HG02678 (cell line): ENCODE data around the gene KCNQ1.

Experiments used
- ATAC-seq: cut with Tn5 transposase; IDR thresholded peaks from one replicate; pipeline ENCODE4 v1.9.1; 2021; ENCODE audit warnings: mild to moderate bottlenecking, moderate library complexity; ENCODE audit not compliant: unreplicated experiment

Gene KCNQ1

GRCh38 chr11:2724653-2725367 is 280.0 kb downstream of the KCNQ1 start:
- ATAC-seq = no peak

GRCh38 chr11:2725368-2726300 is 280.8 kb downstream of the KCNQ1 start:
- ATAC-seq = no peak

GRCh38 chr11:2726964-2727363 is 282.2 kb downstream of the KCNQ1 start:
- ATAC-seq = no peak

- ATAC-seq = no peak
Measured at GRCh38 chr11:2728128-2728662, 283.4 kb downstream of the KCNQ1 start.

- ATAC-seq = no peak
Measured at GRCh38 chr11:2728663-2729332, 284.0 kb downstream of the KCNQ1 start.

GRCh38 chr11:2729841-2730240 is 285.0 kb downstream of the KCNQ1 start:
- ATAC-seq = no peak

GRCh38 chr11:2730272-2731129 is 285.7 kb downstream of the KCNQ1 start:
- no peak for ATAC-seq

GRCh38 chr11:2731130-2732125 is 286.6 kb downstream of the KCNQ1 start:
- no peak for ATAC-seq

GRCh38 chr11:2732261-2732939 is 287.6 kb downstream of the KCNQ1 start:
- no peak for ATAC-seq

GRCh38 chr11:2732940-2733628 is 288.3 kb downstream of the KCNQ1 start:
- ATAC-seq = no peak

- no peak for ATAC-seq
Measured at GRCh38 chr11:2734181-2735052, 289.6 kb downstream of the KCNQ1 start.

GRCh38 chr11:2735053-2735589 is 290.3 kb downstream of the KCNQ1 start:
- no peak for ATAC-seq

- no peak for ATAC-seq
Measured at GRCh38 chr11:2736577-2737225, 291.9 kb downstream of the KCNQ1 start.

- ATAC-seq = no peak
Measured at GRCh38 chr11:2737226-2737590, 292.4 kb downstream of the KCNQ1 start.

GRCh38 chr11:2737866-2738265 is 293.1 kb downstream of the KCNQ1 start:
- no peak for ATAC-seq
